Fibroblast of skin of scalp (primary cell): ENCODE measurements around the gene FCSK. TPM values are rescaled to one million over a fixed set of nuclear protein-coding genes. Genes with fewer than 3 reads are reported as not detected.
"Not testable (repeated sequence)": the region's sequence is repeated elsewhere in the genome, so short reads cannot be mapped to it uniquely, and the experiment has no call there.

Experiments used
- DNase-seq: peaks from one replicate; pipeline ENCODE4 v3.0.0-alpha.2; 2013
- polyA plus RNA-seq, 2 experiments: library from polyadenylated mRNA; unstranded; fragments of 120-200 nt; gene quantifications; one replicate each; pipeline ENCODE4 v1.2.1, GENCODE V29; 2013; ENCODE audit not compliant: insufficient read length in 2 of 2

The FCSK gene
- polyA plus RNA-seq (2013, experiment 1 of 2; ENCODE audit: insufficient read length): 4.7 TPM
- polyA plus RNA-seq (2013, experiment 2 of 2; ENCODE audit: insufficient read length): 5.4 TPM

GRCh38 chr16:70454222-70455034, at the start of gene FCSK:
FCSK (plus strand) TSS chr16:70454595; CDS start chr16:70463191, 8,596 bp downstream.
- peak; percentile 60 for DNase-seq

GRCh38 chr16:70406104-70406503, 48.3 kb upstream of the FCSK start:
- not testable (repeated sequence) for DNase-seq

GRCh38 chr16:70407811-70408274, 46.6 kb upstream of the FCSK start:
- DNase-seq: no peak

- no peak for DNase-seq
Observed at GRCh38 chr16:70410734-70411133, 43.7 kb upstream of the FCSK start.

GRCh38 chr16:70412385-70412784, 42.0 kb upstream of the FCSK start:
- DNase-seq: no peak

GRCh38 chr16:70413572-70413971, 40.8 kb upstream of the FCSK start:
- DNase-seq: not testable (repeated sequence)

- no peak for DNase-seq
Observed at GRCh38 chr16:70416748-70417616, 37.4 kb upstream of the FCSK start.

GRCh38 chr16:70417661-70418060, 36.7 kb upstream of the FCSK start:
- DNase-seq: no peak

- no peak for DNase-seq
Observed at GRCh38 chr16:70418274-70418992, 36.0 kb upstream of the FCSK start.

GRCh38 chr16:70418993-70419318, 35.4 kb upstream of the FCSK start:
- DNase-seq: no peak

- no peak for DNase-seq
Observed at GRCh38 chr16:70419384-70420327, 34.7 kb upstream of the FCSK start.

- DNase-seq: no peak
Observed at GRCh38 chr16:70421014-70421413, 33.4 kb upstream of the FCSK start.

- DNase-seq: no peak
Observed at GRCh38 chr16:70421473-70422311, 32.7 kb upstream of the FCSK start.

GRCh38 chr16:70422543-70422942, 31.9 kb upstream of the FCSK start:
- no peak for DNase-seq

GRCh38 chr16:70427786-70428177, 26.6 kb upstream of the FCSK start:
- DNase-seq: no peak

- DNase-seq: peak; percentile 92
Observed at GRCh38 chr16:70428178-70428998, 26.0 kb upstream of the FCSK start.

GRCh38 chr16:70429888-70430666, 24.3 kb upstream of the FCSK start:
- DNase-seq: no peak

GRCh38 chr16:70430667-70431536, 23.5 kb upstream of the FCSK start:
- no peak for DNase-seq
